OCI-LY1 (cell line): Measurements from ENCODE around the gene SEPTIN10.

ENCODE experiments used
- H2AFZ ChIP-seq: fragments of 200-600 bp; sonication (generic), shearing (Covaris generic); 2 replicates; pipeline ENCODE4 v1.6.0; 2014; ENCODE audit warnings: antibody characterized with exemption, mild to moderate bottlenecking, low read length
- H3F3A ChIP-seq: fragments of 200-600 bp; sonication (generic), shearing (Covaris generic); 2 replicates; pipeline ENCODE4 v1.6.0; 2014; ENCODE audit warnings: mild to moderate bottlenecking, antibody characterized with exemption, low read length, moderate library complexity; ENCODE audit not compliant: insufficient read depth
- H3K27ac ChIP-seq: fragments of 200-600 bp; sonication (generic); 2 replicates; pipeline ENCODE4 v1.5.1; 2014; ENCODE audit warnings: low read length, mixed run types, mild to moderate bottlenecking, low read depth; ENCODE audit not compliant: poor library complexity, severe bottlenecking
- H3K27me3 ChIP-seq: fragments of 200-600 bp; sonication (generic); 2 replicates; pipeline ENCODE4 v1.6.0; 2014; ENCODE audit warnings: antibody characterized with exemption, mild to moderate bottlenecking, low read length, moderate library complexity; ENCODE audit not compliant: insufficient read depth
- H3K36me3 ChIP-seq: fragments of 200-600 bp; sonication (generic); 2 replicates; pipeline ENCODE4 v1.6.1; 2014; ENCODE audit warnings: mild to moderate bottlenecking, antibody characterized with exemption, low read length, moderate library complexity, mixed read lengths; ENCODE audit not compliant: insufficient read depth
- H3K4me1 ChIP-seq: fragments of 200-600 bp; sonication (generic); 2 replicates; pipeline ENCODE4 v1.5.1; 2014; ENCODE audit warnings: mild to moderate bottlenecking, low read length, moderate library complexity; ENCODE audit not compliant: insufficient read depth, severe bottlenecking
- H3K4me2 ChIP-seq: fragments of 200-600 bp; sonication (generic), shearing (Covaris generic); 2 replicates; pipeline ENCODE4 v1.6.1; 2014; ENCODE audit warnings: low read length
- H3K4me3 ChIP-seq: fragments of 200-600 bp; sonication (generic); 2 replicates; pipeline ENCODE4 v1.5.1; 2014; ENCODE audit warnings: low read length, low read depth, mild to moderate bottlenecking, mixed read lengths; ENCODE audit not compliant: poor library complexity, severe bottlenecking
- H3K79me2 ChIP-seq: fragments of 200-600 bp; shearing (Covaris generic); 2 replicates; pipeline ENCODE4 v1.6.1; 2016; ENCODE audit warnings: mixed run types, low read length, mixed read lengths; ENCODE audit not compliant: insufficient read depth
- H3K9ac ChIP-seq: fragments of 200-600 bp; sonication (generic), shearing (Covaris generic); 2 replicates; pipeline ENCODE4 v1.6.1; 2014; ENCODE audit warnings: mild to moderate bottlenecking, low read length, mixed read lengths
- H3K9me2 ChIP-seq: fragments of 200-600 bp; sonication (generic), shearing (Covaris generic); 2 replicates; pipeline ENCODE4 v1.6.1; 2014; ENCODE audit warnings: low read depth, mild to moderate bottlenecking, low read length, mixed read lengths
- H3K9me3 ChIP-seq: fragments of 200-600 bp; shearing (Covaris generic); 2 replicates; pipeline ENCODE4 v1.6.1; 2014; ENCODE audit warnings: low read length, mixed read lengths
- H4K20me1 ChIP-seq: fragments of 200-600 bp; sonication (generic), shearing (Covaris generic); 2 replicates; pipeline ENCODE4 v1.6.0; 2016; ENCODE audit warnings: mild to moderate bottlenecking, low read length; ENCODE audit not compliant: insufficient read depth
- CTCF ChIP-seq: fragments of 200-600 bp; sonication (generic), shearing (Covaris generic); IDR thresholded peaks from 2 replicates; pipeline ENCODE4 v1.5.1; 2017; ENCODE audit warnings: mild to moderate bottlenecking, antibody characterized with exemption, low read length, moderate library complexity, mixed read lengths
- EZH2 ChIP-seq: fragments of 200-600 bp; sonication (generic), shearing (Covaris generic); IDR thresholded peaks from 2 replicates; pipeline ENCODE4 v1.8.0; 2017; ENCODE audit warnings: borderline replicate concordance, mixed run types, mild to moderate bottlenecking, antibody characterized with exemption, low read length, moderate library complexity, mixed read lengths

The SEPTIN10 gene

GRCh38 chr2:109562421-109562820, 51.3 kb downstream of the SEPTIN10 start:
- Histone ChIP-seq H3K27ac (no peak overlapping the region), H3K9me2 (no peaks in the 10 kb centered on the region), H3F3A (no peaks in the 10 kb centered on the region), H3K9me3 (no peaks in the 10 kb centered on the region), H3K36me3 (no peaks in the 10 kb centered on the region), H3K79me2 (no peaks in the 10 kb centered on the region), H3K4me3 (no peak overlapping the region), H2AFZ (no peak overlapping the region), H3K4me2 (no peak overlapping the region), H4K20me1 (no peaks in the 10 kb centered on the region), H3K9ac (no peak overlapping the region), H3K4me1 (no peaks in the 10 kb centered on the region), H3K27me3 (no peaks in the 10 kb centered on the region)
- no peak for TF ChIP-seq CTCF
- TF ChIP-seq EZH2 = no peak

- H3K27ac ChIP-seq = no peak overlapping the region
These were observed 53.5 kb downstream of the SEPTIN10 start for GRCh38 chr2:109560265-109560664.

GRCh38 chr2:109558076-109558882, 55.5 kb downstream of the SEPTIN10 start:
- Histone ChIP-seq H4K20me1 (no peaks in the 10 kb centered on the region), H3K9me2 (no peaks in the 10 kb centered on the region), H3K27me3 (no peaks in the 10 kb centered on the region), H3K27ac (no peak overlapping the region), H3F3A (no peaks in the 10 kb centered on the region), H3K79me2 (no peaks in the 10 kb centered on the region), H3K4me1 (no peaks in the 10 kb centered on the region), H3K9me3 (no peaks in the 10 kb centered on the region), H3K36me3 (no peaks in the 10 kb centered on the region), H3K4me2 (no peak overlapping the region), H2AFZ (no peak overlapping the region), H3K9ac (no peak overlapping the region), H3K4me3 (no peak overlapping the region)
- TF ChIP-seq CTCF = no peak
- TF ChIP-seq EZH2 = no peak

More at GRCh38 chr2:109560265-109560664, 53.5 kb downstream of the SEPTIN10 start:
- H3K9me3 ChIP-seq = no peaks in the 10 kb centered on the region
- H3K4me2 ChIP-seq = no peak overlapping the region
- no peaks in the 10 kb centered on the region for H3K27me3 ChIP-seq
- H3K4me1 ChIP-seq = no peaks in the 10 kb centered on the region
- H4K20me1 ChIP-seq = no peaks in the 10 kb centered on the region
- no peak for TF ChIP-seq CTCF
- TF ChIP-seq EZH2 = no peak
- no peaks in the 10 kb centered on the region for H3K79me2 ChIP-seq
- no peaks in the 10 kb centered on the region for H3K36me3 ChIP-seq
- H3K9me2 ChIP-seq = no peaks in the 10 kb centered on the region
- no peak overlapping the region for H3K9ac ChIP-seq
- no peak overlapping the region for H2AFZ ChIP-seq
- no peak overlapping the region for H3K4me3 ChIP-seq
- no peaks in the 10 kb centered on the region for H3F3A ChIP-seq
